Esophagus squamous epithelium (tissue), 5 donors: ENCODE data around the gene WEE2. TPM values are rescaled to one million over a fixed set of nuclear protein-coding genes. Genes with fewer than 3 reads are reported as not detected.
A peak's percentile ranks its signal among the peaks of the same experiment; 100 is the strongest.

Experiments
- DNase-seq: peaks from one replicate; lab custom pipeline; 2025; lab: John Stamatoyannopoulos, UW
- H3K27ac ChIP-seq, 4 donors: fragments of 200-600 bp; sonication (generic); one replicate each; pipeline ENCODE4 v1.5.1; 2016 to 2019; ENCODE audit warnings: mild to moderate bottlenecking in 1 of 4
- H3K27me3 ChIP-seq, 4 donors: fragments of 200-600 bp; sonication (generic); 1 replicate in 3 of 4; 2 replicates in 1 of 4; pipeline versions ENCODE4 v1.5.1 to v1.6.0; 2017 to 2021; ENCODE audit warnings: antibody characterized with exemption in 1 of 4
- H3K36me3 ChIP-seq, 3 donors: fragments of 200-600 bp; sonication (generic); one replicate each; pipeline ENCODE4 v1.5.1; 2016 to 2019
- H3K4me1 ChIP-seq, 3 donors: fragments of 200-600 bp; sonication (generic); one replicate each; pipeline ENCODE4 v1.5.1; 2017 to 2019
- H3K4me3 ChIP-seq, 4 donors: fragments of 200-600 bp; sonication (generic); 1 replicate in 3 of 4; 2 replicates in 1 of 4; pipeline ENCODE4 v1.5.1; 2016 to 2019; ENCODE audit warnings: mild to moderate bottlenecking in 2 of 4, moderate library complexity in 1 of 4
- H3K9me3 ChIP-seq, 3 donors: fragments of 200-600 bp; sonication (generic); one replicate each; pipeline ENCODE4 v1.5.1; 2016 to 2019
- CTCF ChIP-seq, 6 experiments: fragments of 450-650 bp in 4 of 6; fragments of 200-600 bp in 2 of 6; sonication (generic) in 2 of 6; IDR thresholded peaks; one replicate each; pipeline ENCODE4 v1.5.1; 2016 to 2019; ENCODE audit warnings: antibody characterized with exemption in 6 of 6, mild to moderate bottlenecking in 4 of 6, moderate library complexity in 4 of 6
- POLR2A ChIP-seq, 4 donors: fragments of 450-650 bp; IDR thresholded peaks; one replicate each; pipeline ENCODE4 v1.6.1; 2017; ENCODE audit warnings: antibody characterized with exemption in 4 of 4, mild to moderate bottlenecking in 4 of 4, moderate library complexity in 3 of 4
- WGBS, 2 donors: methylation state at CpG; one replicate each; pipeline ENCODE4 v1.1.5; 2018; 5-methylcytosine and 5-hydroxymethylcytosine counted together
- intact Hi-C: fragments of 100-400 bp; cut with DNase I; formaldehyde crosslinking; loops from one replicate; pipeline ENCODE4 v1.15.0; 2022
- total RNA-seq, 4 donors: library from RNA; depleted of rRNA; stranded (reverse); fragments of >200 nt; gene quantifications; one replicate each; pipeline ENCODE4 v1.1.0, GENCODE V29; 2016
- donor health status: DM: yes; HTN: yes; CAD: no.

Gene WEE2
- total RNA-seq, 4 donors from 2014 or later: not detected

- Histone ChIP-seq H3K27ac (peak overlapping the region; percentile 85 to 91 (median 88)), H3K4me1 (peaks cover 6 to 37% (median 13%) of the 10 kb centered on the region in 3 donors), H3K4me3 (peak overlapping the region; percentile 58 to 87 (median 76)), H3K9me3 (no peaks in the 10 kb centered on the region), H3K27me3 (no peaks in the 10 kb centered on the region), H3K36me3 (peaks cover 4 to 28% (median 6%) of the 10 kb centered on the region in 3 donors)
- intact Hi-C loops: loop anchor here (10.0 kb wide), 1 partner anchor 72 kb away; no protein-coding TSS in a partner anchor
- DNase-seq: no peak
- 52 to 55% methylated on average over 11 of the region's 11 CpGs for WGBS, 2 donors
- TF ChIP-seq CTCF (IDR thresholded peaks at IDR 0.05) (no peak), POLR2A (IDR thresholded peaks at IDR 0.05) (no peak)
These were observed 29.1 kb downstream of the WEE2 start for GRCh38 chr7:141737118-141737835.

GRCh38 chr7:141737836-141738591 is 29.9 kb downstream of the WEE2 start, which contains the start of gene SSBP1:
SSBP1 (plus strand) TSS chr7:141738358; CDS start chr7:141739167, 809 bp downstream.
- intact Hi-C loops: loop anchor here (10.0 kb wide), 1 partner anchor 73 kb away; no protein-coding TSS in a partner anchor
- peak; percentile 55 for DNase-seq
- H3K9me3 ChIP-seq: no peaks in the 10 kb centered on the region
- peaks cover 6 to 37% (median 13%) of the 10 kb centered on the region in 3 donors for H3K4me1 ChIP-seq
- no peaks in the 10 kb centered on the region for H3K27me3 ChIP-seq
- H3K27ac ChIP-seq: peak within 1 kb of the TSS; percentile 85 to 91 (median 88)
- peaks cover 5 to 35% (median 12%) of the 10 kb centered on the region in 3 donors for H3K36me3 ChIP-seq
- TF ChIP-seq POLR2A (IDR thresholded peaks at IDR 0.05) (peak in 3 of 4 donors; percentile 23 to 59 (median 29)), CTCF (IDR thresholded peaks at IDR 0.05) (peak; percentile 58 to 99 (median 84))
- 1 to 2% methylated on average over 34 to 40 of the region's 46 CpGs for WGBS, 2 donors
- H3K4me3 ChIP-seq: peak within 1 kb of the TSS; percentile 58 to 87 (median 76)

- Histone ChIP-seq H3K4me3 (peak overlapping the region; percentile 58 to 87 (median 76)), H3K9me3 (no peaks in the 10 kb centered on the region), H3K27me3 (no peaks in the 10 kb centered on the region), H3K4me1 (peaks cover 6 to 37% (median 13%) of the 10 kb centered on the region in 3 donors), H3K36me3 (peaks cover 11 to 41% (median 18%) of the 10 kb centered on the region in 3 donors), H3K27ac (peak overlapping the region; percentile 85 to 91 (median 88))
- intact Hi-C loops: loop anchor here (10.0 kb wide), 1 partner anchor 74 kb away; no protein-coding TSS in a partner anchor
- TF ChIP-seq CTCF (IDR thresholded peaks at IDR 0.05) (no peak), POLR2A (IDR thresholded peaks at IDR 0.05) (no peak)
- WGBS, 2 donors: 0 to 1% methylated on average over 6 of the region's 6 CpGs
- no peak for DNase-seq
These were observed 30.4 kb downstream of the WEE2 start for GRCh38 chr7:141738592-141739013.

- Histone ChIP-seq H3K36me3 (peaks cover 13 to 47% (median 24%) of the 10 kb centered on the region in 3 donors), H3K27me3 (no peaks in the 10 kb centered on the region), H3K4me1 (peaks cover 6 to 37% (median 13%) of the 10 kb centered on the region in 3 donors), H3K4me3 (peak overlapping the region in 3 of 4 donors; percentile 58 to 87 (median 77)), H3K9me3 (no peaks in the 10 kb centered on the region), H3K27ac (peak overlapping the region in 3 of 4 donors; percentile 85 to 90 (median 86))
- intact Hi-C loops: loop anchor here (10.0 kb wide), 1 partner anchor 74 kb away; no protein-coding TSS in a partner anchor
- no peak for TF ChIP-seq POLR2A (IDR thresholded peaks at IDR 0.05)
- TF ChIP-seq CTCF (IDR thresholded peaks at IDR 0.05): no peak
- 44 to 55% methylated on average over 3 of the region's 3 CpGs for WGBS, 2 donors
- no peak for DNase-seq
These were observed 31.1 kb downstream of the WEE2 start for GRCh38 chr7:141739250-141739649.
